GM19023 (cell line): ENCODE measurements around the gene OTUD6A.

Experiments used
- ATAC-seq: cut with Tn5 transposase; IDR thresholded peaks from one replicate; pipeline ENCODE4 v1.9.1; 2021; ENCODE audit warnings: mild to moderate bottlenecking, moderate library complexity; ENCODE audit not compliant: unreplicated experiment

OTUD6A gene, protein sequence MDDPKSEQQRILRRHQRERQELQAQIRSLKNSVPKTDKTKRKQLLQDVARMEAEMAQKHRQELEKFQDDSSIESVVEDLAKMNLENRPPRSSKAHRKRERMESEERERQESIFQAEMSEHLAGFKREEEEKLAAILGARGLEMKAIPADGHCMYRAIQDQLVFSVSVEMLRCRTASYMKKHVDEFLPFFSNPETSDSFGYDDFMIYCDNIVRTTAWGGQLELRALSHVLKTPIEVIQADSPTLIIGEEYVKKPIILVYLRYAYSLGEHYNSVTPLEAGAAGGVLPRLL

DNA sequence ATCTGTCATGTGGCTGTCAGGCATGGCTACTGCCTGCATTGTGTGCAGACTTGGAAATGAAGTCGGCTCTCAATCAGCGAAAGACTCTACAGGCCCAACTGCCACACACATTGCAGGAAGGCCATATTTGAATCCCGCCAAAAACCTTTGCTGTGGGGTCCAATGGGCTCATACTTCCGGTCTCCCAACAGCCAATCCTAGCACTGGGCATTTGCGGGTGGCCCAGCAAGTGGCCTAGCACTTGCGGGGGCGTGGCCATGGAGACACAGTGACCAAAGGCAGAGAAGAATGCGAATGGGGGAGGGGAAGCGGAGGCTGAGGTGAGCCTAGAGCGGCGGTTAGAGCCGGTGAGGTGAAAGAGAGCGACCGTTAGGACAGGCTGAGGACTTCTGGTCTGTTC, at the start of gene OTUD6A:
Gene OTUD6A (plus strand): TSS at position 382 of the 400 bp plus-strand sequence. CDS start 68 bp downstream, outside the sequence.
- no peak for ATAC-seq

DNA sequence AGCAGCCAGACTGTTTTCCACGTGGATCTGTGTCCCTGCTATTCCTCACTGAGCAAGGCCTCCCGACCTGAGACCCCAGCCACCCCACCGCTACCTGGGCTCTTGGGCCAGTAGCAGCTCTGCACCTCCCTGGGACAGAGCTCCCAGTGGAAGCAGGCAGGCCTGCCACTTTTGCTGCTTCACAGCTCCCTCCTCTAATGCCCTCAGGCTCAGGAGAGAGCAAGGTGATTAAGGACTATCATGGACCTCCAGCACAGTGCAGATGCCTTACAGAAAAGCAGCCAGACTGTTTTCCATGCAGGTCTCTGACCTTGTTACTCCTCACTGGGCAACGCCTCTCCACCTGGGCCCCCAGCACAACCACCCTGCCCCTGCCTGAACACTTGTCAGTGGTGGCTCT, 49.5 kb upstream of the OTUD6A start:
- no peak for ATAC-seq

DNA sequence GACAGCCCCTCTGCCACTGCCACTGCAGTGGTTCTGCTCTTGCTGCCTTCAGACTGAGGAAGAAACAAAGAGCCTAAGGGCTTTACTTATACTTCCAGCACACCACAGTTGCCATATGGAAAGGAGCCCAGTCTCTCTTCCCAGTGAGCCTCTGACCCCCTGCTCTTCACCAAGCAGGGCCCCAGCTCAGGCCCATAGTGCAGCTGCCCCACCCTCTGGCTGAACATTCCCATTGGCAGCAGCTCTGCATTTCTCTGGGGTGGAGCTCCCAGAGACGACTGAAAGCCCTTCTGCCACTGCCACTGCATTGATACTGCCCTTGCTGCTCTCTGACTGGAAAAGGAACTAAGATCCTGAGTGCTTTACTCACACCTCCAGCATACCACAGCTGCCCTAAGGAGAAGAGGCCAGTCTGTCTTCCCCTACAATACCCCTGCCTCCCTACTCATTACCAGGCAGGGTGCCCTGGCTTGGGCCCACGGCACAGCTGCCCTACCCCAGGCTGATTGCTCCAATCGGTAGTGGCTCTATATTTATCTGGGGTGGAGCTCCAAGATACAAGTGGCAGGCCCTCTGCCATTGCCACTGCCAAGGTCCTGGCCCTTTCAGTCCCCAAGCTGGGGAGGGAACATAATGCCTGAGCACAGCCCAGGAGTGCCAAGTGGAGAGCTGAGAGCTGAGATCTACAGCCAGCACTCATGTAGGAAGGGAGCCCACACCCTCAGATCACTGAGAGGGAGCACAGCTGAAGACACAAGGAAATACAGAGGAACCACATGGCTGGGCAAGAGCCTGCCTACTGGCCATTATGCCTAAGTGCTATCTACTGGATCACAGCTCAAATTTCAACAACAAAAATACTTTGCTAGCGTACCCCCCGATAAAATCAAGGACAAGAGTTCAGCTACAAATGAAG, 48.5 kb upstream of the OTUD6A start:
- no peak for ATAC-seq

DNA sequence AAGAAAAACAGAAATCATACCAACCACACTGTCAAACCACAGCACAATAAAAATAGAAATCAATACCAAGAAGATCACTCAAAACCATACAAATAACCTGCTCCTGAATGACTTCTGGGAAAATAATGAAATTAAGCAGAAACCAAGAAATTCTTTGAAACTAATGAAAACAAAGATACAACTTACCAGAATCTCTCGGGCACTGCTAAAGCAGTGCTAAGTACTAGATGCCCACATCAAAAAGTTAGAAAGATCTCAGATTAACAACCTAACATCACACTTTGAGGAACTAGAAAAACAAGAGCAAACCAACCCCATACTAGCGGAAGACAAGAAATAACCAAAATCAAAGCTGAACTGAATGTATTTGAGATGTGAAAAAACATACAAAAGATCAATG, 45.7 kb upstream of the OTUD6A start:
- ATAC-seq, result no peak

DNA sequence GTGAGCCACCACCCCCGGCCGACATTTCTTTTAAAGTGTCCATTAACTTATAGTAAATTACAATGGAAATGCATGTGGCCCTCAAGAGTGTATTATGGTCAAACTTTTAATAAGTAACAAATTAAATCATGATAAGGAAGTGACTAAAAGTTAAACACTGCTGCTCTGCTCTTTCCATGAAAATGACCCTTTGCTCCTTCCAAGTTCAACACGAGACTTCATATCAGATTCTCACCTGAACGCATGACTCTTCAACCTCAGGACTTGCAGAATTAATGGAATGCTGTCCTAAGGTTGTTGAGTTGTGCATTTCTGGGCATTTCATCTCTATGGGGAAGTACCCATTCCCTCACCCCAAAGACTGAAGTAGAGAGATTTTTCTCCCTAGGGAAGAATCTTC, 39.6 kb upstream of the OTUD6A start:
- no peak for ATAC-seq

DNA sequence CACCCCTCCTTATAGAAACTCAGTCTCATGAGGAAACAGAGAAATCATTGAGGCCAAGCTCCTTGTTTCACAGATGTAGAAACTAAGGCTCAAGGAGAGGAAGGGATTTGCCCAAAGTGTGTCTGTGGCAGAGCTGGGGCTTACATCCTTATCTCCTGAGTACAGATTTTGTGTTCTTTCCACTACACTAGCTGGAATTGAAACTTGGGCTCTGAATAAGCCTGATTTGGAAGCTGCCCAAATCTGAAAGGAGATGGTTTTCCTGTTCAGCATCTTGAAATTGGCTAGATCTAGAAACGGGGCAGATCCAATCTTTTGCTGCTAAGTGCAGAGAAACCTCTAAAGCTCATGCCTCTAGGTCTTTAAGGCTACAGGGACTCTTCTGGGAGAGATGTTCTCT, 36.8 kb upstream of the OTUD6A start:
- no peak for ATAC-seq

DNA sequence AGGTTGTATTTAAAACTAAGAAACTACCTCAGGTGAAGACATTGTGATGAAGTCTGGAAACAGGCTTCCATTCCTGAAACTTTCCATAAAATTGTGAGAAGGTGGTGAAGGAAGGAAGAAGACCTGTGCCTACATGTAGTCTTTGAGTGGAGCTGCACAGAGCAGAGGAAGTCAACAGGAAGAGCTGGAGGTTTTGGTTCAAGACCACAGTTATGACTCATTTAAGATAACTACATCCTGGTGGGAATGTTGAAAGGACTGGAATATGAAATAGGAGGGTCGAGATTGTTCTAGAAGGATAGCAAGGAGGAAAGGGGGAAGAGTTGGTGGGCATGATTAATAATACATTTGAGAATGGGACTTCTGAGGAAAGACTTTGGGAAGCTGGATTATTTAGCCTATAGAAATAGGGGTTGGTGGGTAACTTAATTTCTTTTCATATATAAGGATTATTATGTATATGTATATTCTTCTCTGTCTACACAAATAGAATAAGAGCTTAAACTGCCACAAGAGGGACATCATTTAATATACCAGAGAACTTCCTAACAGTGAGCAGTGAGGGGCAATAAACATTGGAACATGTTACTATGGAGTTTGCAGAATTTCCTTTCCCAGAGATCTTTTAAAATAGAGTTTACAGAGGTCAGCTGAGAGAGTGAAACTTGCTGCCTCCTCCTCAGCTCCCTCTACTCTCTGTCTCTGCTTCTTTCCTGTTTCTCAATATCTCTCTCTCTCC, 36.0 kb upstream of the OTUD6A start:
- ATAC-seq, result no peak

DNA sequence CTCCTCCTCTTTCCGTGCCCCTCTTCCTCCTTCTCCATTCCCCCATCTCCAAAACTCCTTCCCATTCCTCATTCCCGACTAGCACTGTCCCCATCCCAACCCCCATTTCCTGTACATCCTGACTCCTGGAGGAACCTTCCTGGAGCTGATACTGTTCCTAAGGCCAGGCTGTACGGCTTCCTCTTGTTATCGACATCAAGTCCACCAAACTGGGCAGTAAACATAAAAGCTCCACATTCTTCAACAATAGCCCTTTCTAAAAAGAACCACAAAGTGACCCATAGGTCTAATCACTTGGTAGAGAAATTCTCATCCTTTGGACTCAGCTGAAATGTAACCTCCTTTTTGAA, 35.4 kb upstream of the OTUD6A start:
- no peak for ATAC-seq

DNA sequence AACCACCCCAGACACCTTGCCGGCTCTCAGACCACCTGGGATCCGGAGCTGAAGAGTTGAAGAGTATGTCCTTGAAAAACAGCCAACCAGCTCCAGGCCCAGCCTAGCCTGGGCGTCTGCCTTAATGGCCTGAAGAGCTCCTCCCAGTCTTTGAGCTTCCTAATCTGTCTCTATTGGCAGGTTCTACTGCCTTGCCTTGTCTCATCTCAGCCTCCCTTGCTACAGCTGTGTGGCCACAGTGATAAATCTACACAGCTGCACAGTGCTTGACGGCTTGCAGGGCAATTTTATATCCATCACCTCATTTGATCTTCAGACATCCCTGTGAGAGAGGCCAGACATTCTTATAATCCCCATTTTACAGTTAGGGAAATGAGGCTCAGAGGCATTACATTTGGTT, 32.4 kb upstream of the OTUD6A start:
- no peak for ATAC-seq

DNA sequence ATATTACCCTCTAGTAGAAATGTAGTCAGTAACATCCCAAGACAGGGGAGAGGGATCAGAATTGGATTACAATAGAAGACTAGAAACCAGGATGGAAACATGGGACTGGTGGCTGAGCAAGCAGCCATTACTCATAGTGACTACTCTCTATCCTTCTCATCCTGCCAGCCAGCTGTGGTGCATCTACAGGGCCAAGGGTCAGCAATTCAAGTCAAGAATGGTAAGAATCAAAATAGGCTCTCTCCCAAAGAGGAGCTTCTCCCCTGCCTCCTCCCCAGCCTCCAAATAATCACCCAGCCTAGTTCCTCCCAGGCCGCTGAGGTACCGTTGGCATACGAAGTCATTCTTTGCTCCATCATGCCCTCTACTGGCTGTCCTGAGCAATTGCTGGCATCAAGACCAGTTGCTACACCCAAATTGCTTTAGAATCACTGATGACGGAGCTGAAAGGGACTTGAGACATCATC, 31.9 kb upstream of the OTUD6A start:
- ATAC-seq, result peak; percentile 70

DNA sequence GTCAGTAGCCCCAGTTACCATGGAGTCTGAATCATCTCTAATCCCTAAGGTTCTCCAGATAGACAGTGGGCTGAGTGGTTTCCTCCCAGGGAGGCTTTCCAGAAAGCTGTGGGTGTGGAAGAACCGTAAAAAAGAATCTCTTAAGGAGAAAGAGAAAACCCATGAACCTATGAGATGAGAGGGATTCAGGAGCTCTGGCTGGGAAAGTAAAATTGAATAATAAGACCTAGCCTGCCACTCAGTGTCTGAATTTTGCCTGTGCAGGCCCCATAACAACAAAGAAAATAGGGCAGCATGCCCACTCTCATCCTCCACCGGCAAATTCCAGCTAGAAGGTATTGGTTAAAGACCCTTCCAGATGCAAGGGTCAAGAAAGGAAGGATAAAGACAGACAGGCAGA, 29.5 kb upstream of the OTUD6A start:
- no peak for ATAC-seq

DNA sequence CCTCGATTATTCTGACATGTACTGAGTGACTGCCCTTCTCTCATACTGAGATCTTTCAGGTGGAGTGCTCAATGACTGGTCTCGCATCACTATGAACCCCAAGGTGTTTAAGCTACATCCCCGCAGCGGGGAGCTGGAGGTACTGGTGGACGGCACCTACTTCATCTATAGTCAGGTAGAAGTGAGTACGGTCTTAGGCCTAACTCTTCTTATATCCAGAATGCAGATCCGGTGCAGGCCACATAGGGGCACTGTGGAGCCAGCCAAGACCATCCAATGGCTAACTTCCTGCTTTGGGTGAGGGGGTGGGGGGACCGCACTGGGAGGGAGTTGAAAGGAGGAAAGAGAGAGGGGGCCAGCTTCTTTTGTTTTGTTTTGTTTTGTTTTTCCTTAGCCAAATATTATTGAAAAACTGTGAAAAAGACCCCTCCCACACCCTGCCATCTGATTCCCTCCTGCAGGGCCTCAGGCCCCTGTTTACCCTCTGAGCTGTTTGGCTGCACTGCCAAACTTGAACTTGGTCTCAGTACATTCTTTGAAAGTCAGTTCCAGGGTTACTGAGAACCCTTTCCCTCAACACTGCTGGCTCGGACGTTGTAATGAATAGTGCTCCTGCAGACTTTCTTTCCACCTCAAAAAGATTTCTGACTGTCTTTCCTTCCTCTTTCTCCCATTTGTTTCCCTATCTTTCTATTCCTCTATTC, 28.8 kb upstream of the OTUD6A start:
- peak; percentile 56 for ATAC-seq

DNA sequence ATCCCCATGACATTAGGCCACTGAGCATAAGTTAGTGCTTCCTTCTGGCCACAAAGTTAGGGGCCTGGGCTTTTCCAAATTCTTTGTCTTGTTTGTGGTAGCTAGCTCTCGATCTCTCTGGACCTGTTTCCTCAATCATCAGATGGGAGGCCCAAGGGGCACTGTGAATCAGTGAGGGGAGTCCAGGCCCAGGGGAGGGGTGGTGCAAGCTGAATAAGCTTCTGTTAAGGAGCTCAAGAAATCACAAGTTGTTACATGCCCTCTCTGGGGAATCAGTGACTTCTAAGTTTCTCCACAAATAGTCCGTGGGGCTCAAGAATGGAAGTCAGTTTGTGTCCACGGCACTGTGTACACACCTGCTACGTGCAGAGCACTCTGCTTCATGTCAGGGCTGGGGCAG, 27.6 kb upstream of the OTUD6A start:
- no peak for ATAC-seq

DNA sequence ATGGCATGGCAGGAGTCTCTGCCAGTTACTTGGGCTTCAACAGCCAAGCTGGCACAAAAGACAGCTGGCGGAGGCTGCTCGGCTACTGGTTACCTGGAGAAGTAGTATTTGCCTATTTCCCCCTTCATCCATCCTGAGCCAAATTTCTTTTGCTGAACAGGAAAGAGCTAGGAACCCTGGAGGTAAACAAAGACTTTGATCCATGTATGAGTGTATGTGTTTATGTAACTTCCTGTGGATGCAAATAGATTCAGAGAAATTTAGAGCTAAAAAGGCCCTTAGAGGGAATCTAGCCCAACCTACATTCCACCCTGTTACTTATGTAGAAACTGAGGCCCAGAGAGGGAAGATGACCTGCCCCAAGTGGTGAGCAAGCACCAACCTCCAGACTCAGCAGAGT, 23.7 kb upstream of the OTUD6A start:
- no peak for ATAC-seq

DNA sequence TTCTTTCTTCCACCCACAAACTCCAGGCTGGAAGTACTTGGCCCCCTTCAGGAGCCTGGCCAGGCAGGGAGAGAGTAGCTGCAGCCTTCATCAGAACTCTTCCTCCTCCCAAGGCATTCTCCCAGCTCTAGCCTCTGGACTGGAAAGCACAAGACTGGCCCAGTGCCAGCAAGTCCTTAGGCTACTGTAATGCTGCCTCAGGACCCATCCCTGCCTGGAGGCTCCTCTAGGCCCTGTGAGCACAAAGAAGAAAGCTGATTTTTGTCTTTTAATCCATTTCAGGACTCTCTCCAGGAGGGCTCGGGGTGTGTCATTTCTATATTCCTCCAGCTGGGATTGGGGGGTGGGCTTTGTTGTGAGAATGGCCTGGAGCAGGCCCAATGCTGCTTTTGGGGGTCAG, 23.3 kb upstream of the OTUD6A start:
- ATAC-seq, result no peak

DNA sequence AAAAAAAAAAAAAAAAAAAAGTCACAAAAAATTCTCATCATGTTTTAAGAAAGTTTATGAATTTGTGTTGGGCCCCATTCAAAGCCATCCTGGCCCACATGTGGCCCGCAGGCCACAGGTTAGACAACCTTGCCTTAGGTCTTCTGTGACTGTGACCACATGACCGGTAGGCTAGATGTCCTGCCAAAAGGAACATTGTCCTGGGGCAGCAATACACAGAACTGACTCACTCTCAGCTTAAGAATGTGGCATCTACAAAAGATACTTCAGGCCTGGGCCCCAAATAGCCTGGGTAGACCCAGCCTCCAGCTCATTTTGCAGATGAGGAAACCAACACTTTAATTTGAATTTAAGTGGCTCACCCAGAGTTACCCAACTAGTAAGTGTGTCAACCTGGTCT, 22.5 kb upstream of the OTUD6A start:
- ATAC-seq, result no peak

DNA sequence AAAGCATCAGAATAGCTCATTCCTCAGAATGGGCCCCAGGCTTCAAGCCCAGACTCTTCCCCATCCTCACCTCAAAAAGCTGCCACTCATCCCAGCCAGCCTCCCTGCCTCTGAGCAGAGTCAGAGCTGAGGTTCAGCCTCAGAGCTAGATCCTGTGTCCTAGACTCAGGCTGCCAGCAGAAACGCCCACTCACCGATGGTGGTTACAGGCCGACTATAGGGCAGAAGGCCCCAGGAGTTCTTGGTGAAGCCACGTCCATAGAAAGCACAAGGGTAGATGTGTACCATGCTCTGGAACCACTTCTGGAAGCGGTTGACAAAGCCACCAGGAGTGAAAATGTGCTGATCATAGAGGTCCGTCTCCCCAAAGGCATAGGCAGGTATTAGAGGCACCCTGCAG, 20.3 kb upstream of the OTUD6A start:
- no peak for ATAC-seq

DNA sequence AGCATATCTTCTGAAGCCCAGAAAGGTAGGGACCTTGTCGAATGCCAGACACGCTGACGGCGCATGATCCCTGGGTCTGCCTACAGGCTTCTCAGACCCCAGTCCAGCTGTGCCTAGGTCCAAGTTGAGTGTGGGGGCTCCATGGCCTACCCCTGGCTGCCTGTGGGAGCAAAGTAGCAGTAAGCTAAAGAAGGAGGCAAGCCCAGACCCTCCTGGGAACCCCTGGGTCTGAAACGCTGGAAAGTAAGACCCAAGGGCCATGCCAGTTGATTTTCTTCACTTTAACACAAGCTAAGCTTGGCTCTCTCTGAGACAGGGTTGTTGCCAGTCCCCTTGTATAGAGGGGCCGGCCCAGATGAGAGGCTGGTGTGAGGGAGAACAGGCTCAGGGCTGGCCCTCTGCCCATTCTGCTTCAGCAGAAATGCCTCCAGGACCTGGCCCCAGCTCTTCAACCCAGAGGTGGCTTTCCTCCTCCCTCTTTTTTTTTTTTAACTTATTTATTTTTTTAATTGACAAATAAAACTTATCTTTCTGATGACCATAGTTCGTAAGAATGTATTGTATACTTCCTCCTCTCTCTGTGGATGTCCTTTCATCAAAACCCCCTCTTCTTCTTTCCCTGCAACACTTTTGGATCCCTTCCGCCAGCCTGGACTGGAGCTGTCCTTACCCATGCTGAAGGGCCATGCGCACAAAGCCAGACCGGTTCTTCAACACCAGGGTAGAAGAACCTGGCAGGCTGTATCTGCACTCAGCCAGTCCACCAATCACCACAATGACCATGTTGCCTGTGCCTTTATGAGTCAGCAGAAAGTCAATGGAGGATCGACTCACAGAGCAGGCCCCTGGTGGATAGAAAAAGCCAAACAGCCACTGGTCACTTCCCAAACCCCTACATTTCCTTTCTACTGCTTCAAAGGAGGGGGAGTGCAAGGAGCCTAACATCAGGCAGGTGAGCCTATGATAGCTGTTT, 19.6 kb upstream of the OTUD6A start:
- ATAC-seq, result no peak

DNA sequence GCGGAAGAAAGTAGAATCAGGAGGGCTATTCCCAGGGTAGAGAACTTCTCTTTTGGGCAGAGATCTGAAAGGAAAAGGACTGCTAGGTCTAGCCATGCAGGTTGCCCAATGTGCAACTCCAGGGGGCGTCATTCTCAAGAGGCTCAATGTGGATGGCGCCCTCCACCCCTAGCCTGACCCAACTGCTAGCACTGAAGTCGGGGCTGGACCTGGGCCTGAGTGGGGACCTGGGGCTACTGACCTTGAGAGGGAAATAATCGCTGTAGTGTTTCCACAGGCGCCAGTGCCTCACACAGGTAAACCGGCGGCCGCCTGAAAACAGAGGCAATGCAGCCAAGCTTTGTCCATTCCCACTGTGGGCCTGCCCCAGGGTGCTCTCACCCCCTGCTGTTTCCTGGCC, 18.6 kb upstream of the OTUD6A start:
- ATAC-seq, result no peak
